ENCODE results near the gene CAPN12. TPM values are rescaled to one million over a fixed set of nuclear protein-coding genes. Genes with fewer than 3 reads are reported as not detected.
A peak's percentile ranks its signal among the peaks of the same experiment; 100 is the strongest.

The CAPN12 gene
- polyA plus RNA-seq, 3 donors = 1.8 TPM; not detected in 2

- Mint-ChIP-seq H3K4me3 (no peak overlapping the region), H3K27ac (peak overlapping the region in 1 of 7 donors; percentile 31), H3K27me3 (ENCODE audit: low read depth in 3 of 3) (peaks cover 5 to 23% (median 13%) of the 10 kb centered on the region in 3 donors), H3K9me3 (no peaks in the 10 kb centered on the region), H3K4me1 (no peaks in the 10 kb centered on the region), H3K36me3 (no peaks in the 10 kb centered on the region)
- intact Hi-C loops (cut with micrococcal nuclease) = no loop called here
- Histone ChIP-seq H3K9me3 (replicated peaks in 1 of 2; ENCODE audit: control insufficient read depth in 1 of 2, insufficient read depth in 1 of 2, low read length in 2 of 2) (no peaks in the 10 kb centered on the region), H3K4me3 (replicated peaks in 1 of 3; ENCODE audit: low read depth in 2 of 3, low read length in 3 of 3) (no peak overlapping the region), H3K4me2 (replicated peaks; ENCODE audit: extremely low read depth, low read length, poor library complexity, severe bottlenecking) (no peak overlapping the region), H4K20me1 (ENCODE audit: insufficient read depth, low read length) (no peaks in the 10 kb centered on the region), H2AFZ (ENCODE audit: insufficient read depth, low read depth, low read length, poor library complexity, severe bottlenecking) (no peak overlapping the region), H3K27me3 (ENCODE audit: control insufficient read depth in 2 of 2, insufficient read depth in 2 of 2, low read length in 2 of 2) (no peaks in the 10 kb centered on the region), H3K27ac (ENCODE audit: low read depth in 1 of 2, low read length in 2 of 2) (no peak overlapping the region), H3K79me2 (ENCODE audit: insufficient read depth, low read length) (no peaks in the 10 kb centered on the region), H3K9ac (ENCODE audit: insufficient read depth, low read length, poor library complexity, severe bottlenecking) (no peak overlapping the region), H3K36me3 (replicated peaks in 1 of 2; ENCODE audit: control insufficient read depth in 1 of 2, insufficient read depth in 2 of 2, low read length in 2 of 2) (no peaks in the 10 kb centered on the region), H3K4me1 (ENCODE audit: control insufficient read depth in 1 of 2, insufficient read depth in 2 of 2, low read length in 2 of 2) (no peaks in the 10 kb centered on the region)
- TF ChIP-seq, protein P1, sequence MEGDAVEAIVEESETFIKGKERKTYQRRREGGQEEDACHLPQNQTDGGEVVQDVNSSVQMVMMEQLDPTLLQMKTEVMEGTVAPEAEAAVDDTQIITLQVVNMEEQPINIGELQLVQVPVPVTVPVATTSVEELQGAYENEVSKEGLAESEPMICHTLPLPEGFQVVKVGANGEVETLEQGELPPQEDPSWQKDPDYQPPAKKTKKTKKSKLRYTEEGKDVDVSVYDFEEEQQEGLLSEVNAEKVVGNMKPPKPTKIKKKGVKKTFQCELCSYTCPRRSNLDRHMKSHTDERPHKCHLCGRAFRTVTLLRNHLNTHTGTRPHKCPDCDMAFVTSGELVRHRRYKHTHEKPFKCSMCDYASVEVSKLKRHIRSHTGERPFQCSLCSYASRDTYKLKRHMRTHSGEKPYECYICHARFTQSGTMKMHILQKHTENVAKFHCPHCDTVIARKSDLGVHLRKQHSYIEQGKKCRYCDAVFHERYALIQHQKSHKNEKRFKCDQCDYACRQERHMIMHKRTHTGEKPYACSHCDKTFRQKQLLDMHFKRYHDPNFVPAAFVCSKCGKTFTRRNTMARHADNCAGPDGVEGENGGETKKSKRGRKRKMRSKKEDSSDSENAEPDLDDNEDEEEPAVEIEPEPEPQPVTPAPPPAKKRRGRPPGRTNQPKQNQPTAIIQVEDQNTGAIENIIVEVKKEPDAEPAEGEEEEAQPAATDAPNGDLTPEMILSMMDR (IDR thresholded peaks at IDR 0.05) = no peak
- DNase-seq = no peak
- 81% methylated on average over 3 of the region's 7 CpGs for WGBS (ENCODE audit: insufficient coverage)
These were observed 36.8 kb upstream of the CAPN12 start for GRCh38 chr19:38781058-38781457.

DNA sequence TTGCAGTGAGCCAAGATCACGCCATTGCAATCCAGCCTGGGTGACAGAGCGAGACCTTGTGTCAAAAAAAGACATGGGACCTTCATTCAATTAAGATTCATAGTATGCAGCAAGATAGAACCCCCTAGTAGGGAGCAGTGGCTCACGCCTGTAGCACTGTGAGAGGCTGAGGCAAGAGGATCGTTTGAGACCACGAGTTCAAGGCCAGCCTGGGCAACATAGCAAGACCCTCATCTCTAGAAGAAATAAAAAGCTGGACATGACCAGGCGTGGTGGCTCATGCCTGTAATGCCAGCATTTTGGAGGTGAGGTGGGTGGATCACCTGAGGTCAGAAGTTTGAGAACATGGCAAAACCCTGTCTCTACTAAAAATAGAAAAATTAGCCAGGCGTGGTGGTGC lies 36.2 kb upstream of the CAPN12 start:
- 96% methylated on average over 6 of the region's 7 CpGs for WGBS (ENCODE audit: insufficient coverage)
- H3K4me3 ChIP-seq (replicated peaks in 1 of 3; ENCODE audit: low read depth in 2 of 3, low read length in 3 of 3) = no peak overlapping the region
- no peak overlapping the region for H3K4me2 ChIP-seq (replicated peaks; ENCODE audit: extremely low read depth, low read length, poor library complexity, severe bottlenecking)
- Mint-ChIP-seq H3K4me1 (no peaks in the 10 kb centered on the region), H3K4me3 (no peak overlapping the region), H3K27me3 (ENCODE audit: low read depth in 3 of 3) (peaks cover 5 to 23% (median 15%) of the 10 kb centered on the region in 3 donors), H3K9me3 (no peaks in the 10 kb centered on the region), H3K27ac (no peak overlapping the region), H3K36me3 (no peaks in the 10 kb centered on the region)
- DNase-seq = no peak
- TF ChIP-seq, protein P1 (IDR thresholded peaks at IDR 0.05) = no peak
- H3K79me2 ChIP-seq (ENCODE audit: insufficient read depth, low read length) = no peaks in the 10 kb centered on the region
- no peak overlapping the region for H3K9ac ChIP-seq (ENCODE audit: insufficient read depth, low read length, poor library complexity, severe bottlenecking)
- no peak overlapping the region for H3K27ac ChIP-seq (ENCODE audit: low read depth in 1 of 2, low read length in 2 of 2)
- H3K36me3 ChIP-seq (replicated peaks in 1 of 2; ENCODE audit: control insufficient read depth in 1 of 2, insufficient read depth in 2 of 2, low read length in 2 of 2) = no peaks in the 10 kb centered on the region
- intact Hi-C loops (cut with micrococcal nuclease) = no loop called here
- no peak overlapping the region for H2AFZ ChIP-seq (ENCODE audit: insufficient read depth, low read depth, low read length, poor library complexity, severe bottlenecking)
- no peaks in the 10 kb centered on the region for H3K27me3 ChIP-seq (ENCODE audit: control insufficient read depth in 2 of 2, insufficient read depth in 2 of 2, low read length in 2 of 2)
- H3K4me1 ChIP-seq (ENCODE audit: control insufficient read depth in 1 of 2, insufficient read depth in 2 of 2, low read length in 2 of 2) = no peaks in the 10 kb centered on the region
- no peaks in the 10 kb centered on the region for H4K20me1 ChIP-seq (ENCODE audit: insufficient read depth, low read length)
- H3K9me3 ChIP-seq (replicated peaks in 1 of 2; ENCODE audit: control insufficient read depth in 1 of 2, insufficient read depth in 1 of 2, low read length in 2 of 2) = no peaks in the 10 kb centered on the region
